Activated effector memory CD4-positive, alpha-beta T cell treated with anti-CD3 and anti-CD28 coated beads, Interleukin-2, amount 50 U/mL, for 16 hours (primary cell): ENCODE measurements around the gene GALNT17.
"Not testable (repeated sequence)": the region's sequence is repeated elsewhere in the genome, so short reads cannot be mapped to it uniquely, and the experiment has no call there.

Source experiments
- DNase-seq: peaks from one replicate; pipeline ENCODE4 v3.0.0-alpha.2; 2020

The GALNT17 gene

DNA sequence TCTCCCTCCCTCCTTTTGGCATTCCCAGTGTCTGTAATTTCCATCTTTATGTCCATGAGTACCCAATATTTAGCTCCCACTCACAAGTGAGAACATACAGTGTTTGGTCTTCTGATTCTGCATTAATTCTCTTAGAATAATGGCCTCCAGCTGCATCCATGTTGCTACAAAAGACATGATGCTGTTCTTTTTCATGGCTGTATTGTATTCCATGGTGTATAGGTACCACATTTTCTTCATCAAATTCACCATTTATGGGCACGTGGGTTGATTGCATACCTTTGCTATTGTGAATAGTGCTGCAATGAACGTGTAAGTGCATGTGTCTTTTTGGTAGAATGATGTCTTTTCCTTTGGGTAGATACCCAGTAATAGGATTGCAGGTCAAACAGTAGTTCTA is 576.8 kb downstream of the GALNT17 start:
- DNase-seq, result no peak

DNA sequence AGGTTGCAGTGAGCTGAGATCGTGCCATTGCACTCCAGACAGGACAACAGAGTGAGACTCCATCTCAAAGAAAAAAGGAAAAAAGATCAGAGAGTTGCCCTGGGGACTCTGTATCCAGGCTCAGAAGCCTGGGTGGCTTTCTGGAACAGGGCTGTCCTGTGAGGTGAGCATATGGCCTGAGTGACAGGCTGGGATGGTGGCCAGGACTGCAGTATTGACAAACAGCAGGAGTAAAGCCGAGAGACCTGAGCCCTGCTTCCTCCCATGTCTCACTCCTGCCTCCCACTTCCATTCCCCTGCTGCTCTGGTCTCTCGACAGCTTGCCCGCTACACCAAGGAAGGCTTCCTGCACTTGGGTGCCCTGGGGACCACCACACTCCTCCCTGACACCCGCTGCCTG is 578.5 kb downstream of the GALNT17 start:
- DNase-seq, result no peak

DNA sequence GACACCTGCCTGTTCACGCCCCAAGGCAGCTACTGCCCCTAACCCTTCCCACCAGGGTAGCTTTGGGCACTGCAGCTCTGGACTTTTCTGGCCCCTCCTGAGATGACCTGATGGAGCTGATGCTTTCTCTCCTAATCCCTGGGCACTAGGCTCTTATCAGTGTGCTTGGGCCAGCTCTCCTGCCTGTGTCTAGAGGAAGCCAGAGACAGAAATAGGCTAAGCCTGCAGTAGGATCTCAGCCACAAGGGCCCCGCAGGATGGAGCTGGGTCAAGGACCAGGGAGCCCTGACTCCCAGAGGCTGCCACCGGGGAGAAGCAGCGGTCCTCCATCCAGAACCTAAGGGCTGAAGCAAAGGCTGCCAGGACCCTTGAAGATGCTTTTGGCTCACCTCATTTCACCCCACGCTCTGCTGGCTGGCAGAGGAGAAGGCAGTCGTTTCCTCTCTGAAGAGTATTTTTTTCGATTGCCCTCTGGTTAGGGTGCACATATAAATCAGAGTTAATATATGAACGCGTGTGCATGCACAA is 580.8 kb downstream of the GALNT17 start:
- no peak for DNase-seq

DNA sequence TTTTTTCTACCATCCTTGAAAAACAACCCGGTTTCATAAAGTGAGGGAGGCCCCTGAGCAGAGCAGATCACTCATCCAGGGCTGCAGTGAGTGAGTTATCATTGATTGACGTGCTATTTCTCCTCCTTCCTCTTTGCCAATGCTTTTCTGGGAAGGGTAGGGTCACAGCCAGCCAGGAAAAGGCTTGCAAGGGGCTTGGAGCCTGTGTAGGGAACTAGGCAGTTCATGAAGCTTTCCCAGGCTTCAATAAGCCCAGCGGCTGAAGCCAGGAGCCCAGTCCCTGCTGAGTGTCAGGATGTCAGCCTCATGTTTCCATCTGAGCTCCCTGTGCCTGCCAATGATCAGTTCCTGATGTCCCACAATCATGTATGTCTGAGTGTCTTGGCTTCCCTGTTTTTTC is 584.7 kb downstream of the GALNT17 start:
- DNase-seq, result no peak

GRCh38 chr7:71718563-71718962 is 586.6 kb downstream of the GALNT17 start:
- no peak for DNase-seq

GRCh38 chr7:71721742-71722141 is 589.8 kb downstream of the GALNT17 start:
- no peak for DNase-seq

- DNase-seq, result no peak
Observed at GRCh38 chr7:71723859-71724258, 591.9 kb downstream of the GALNT17 start.

- no peak for DNase-seq
Observed at GRCh38 chr7:71727347-71727746, 595.4 kb downstream of the GALNT17 start.

GRCh38 chr7:71731740-71732139 is 599.8 kb downstream of the GALNT17 start:
- no peak for DNase-seq

DNA sequence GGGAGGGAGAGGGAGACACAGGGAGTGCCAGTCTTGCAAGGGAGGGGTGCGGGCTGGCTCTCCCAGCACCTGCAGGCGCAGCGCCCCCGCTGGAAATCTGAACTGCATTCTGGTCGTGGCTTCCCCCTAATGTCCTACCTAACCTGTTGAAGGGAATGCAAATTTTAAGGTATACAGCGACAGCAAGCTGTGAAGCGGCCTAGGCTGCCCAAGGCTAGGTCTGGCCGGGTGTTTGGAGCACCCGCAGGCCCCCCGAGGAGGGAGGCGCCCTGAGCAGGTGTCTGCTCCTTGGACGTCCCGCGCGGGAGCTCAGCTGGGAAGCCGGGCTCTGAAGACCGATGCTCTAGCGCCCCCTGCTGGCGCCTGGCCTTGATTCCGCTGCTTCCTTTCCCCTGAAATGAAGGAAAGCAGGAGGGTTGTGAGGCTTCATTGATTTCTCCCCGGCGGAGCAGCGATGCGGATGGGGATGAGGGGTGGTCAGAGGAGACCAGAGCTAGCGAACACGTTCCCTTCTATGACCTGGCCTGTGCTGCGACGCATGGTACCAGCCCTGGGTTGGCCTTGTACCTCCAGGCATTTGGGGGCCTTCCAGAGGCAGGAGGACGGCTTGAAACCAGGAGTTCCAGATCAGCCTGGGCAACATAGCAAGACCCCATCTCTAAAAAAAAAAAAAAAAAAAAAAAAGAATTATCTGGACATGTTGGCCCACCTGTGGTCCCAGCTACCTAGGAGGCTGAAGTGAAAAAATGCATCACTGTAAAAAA is 601.3 kb downstream of the GALNT17 start:
- peak; percentile 85 for DNase-seq

DNA sequence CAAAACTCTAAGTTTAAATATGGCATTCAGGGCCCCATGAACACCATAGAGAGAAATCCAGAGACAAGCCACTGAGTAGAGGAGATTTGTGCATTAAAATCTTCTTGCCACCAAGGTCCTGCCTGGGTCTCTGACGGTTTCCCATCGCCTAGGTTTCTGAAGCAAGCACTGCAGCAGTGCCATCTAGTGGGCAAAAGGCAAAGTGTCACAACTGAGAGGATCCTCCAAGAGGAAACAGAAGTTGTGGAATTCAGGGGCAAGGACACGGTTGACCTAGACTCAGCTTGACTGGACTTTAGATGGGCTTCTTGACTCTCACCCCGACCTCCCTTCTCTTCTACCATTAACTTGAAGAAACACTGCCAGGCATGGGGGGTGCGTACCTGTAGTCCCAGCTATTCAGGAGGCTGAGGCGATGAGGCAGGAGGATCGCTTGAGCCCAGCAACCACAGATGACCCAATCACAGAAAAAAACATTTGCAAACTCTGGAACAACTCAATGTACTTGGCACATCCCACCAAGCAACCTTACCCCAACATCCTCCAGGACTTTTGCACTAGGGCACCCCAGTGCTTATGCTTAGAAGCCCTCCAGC is 604.1 kb downstream of the GALNT17 start:
- DNase-seq, result peak; percentile 74

DNA sequence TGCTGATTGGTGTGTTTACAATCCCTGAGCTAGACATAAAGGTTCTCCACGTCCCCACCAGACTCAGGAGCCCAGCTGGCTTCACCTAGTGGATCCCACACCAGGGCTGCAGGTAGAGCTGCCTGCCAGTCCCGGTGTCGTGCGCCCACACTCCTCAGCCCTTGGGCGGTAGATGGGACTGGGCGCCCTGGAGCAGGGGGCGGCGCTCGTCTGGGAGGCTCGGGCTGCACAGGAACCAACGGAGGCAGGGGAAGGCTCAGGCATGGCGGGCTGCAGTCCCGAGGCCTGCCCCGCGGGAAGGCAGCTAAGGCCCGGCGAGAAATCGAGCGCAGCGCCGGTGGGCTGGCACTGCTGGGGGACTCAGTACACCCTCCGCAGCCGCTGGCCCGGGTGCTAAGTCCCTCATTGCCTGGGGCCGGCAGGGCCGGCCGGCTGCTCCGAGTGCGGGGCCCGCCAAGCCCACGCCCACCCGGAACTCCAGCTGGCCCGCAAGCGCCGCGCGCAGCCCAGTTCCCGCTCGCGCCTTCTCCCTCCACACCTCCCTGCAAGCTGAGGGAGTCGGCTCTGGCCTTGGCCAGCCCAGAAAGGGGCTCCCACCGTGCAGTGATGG is 606.1 kb downstream of the GALNT17 start:
- not testable (repeated sequence) for DNase-seq

GRCh38 chr7:71739520-71740173 is 607.7 kb downstream of the GALNT17 start:
- no peak for DNase-seq

DNA sequence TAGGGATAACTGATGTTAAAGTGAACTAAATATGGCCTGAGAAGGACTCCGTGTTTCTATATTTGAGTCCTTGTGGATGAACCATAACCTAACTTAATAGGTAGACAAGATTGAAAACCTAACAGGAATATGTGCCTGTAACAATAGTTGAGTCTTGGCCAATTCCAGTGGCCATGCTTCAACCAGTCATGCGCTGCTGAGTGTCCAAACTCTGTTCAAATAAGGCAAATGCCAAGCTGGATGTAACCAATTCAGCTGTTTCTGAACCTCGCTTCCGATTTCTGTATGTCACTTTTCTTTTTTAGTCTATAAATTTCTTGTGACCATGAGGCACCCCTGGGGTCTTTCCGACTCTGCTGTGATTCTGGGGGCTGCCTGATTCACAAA is 608.2 kb downstream of the GALNT17 start:
- DNase-seq, result no peak

DNA sequence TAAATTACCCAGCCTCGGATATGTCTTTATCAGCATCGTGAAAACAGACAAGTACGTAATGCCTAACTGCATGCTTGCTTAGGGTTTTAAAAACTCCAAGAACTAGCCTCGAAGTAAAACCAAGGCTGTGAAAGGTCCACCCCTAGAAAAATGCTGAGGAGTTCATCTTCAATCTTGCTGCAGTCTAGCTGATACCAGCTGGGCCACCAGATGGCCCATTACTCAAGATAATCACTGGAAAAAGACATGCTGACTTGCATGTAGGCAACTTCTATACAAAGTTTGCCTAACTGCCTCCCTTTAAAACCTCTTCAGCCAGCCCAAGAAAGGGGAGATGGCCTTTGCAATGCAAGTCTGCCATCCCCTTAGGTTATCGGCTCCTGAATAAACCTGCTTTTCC is 614.1 kb downstream of the GALNT17 start:
- no peak for DNase-seq

DNA sequence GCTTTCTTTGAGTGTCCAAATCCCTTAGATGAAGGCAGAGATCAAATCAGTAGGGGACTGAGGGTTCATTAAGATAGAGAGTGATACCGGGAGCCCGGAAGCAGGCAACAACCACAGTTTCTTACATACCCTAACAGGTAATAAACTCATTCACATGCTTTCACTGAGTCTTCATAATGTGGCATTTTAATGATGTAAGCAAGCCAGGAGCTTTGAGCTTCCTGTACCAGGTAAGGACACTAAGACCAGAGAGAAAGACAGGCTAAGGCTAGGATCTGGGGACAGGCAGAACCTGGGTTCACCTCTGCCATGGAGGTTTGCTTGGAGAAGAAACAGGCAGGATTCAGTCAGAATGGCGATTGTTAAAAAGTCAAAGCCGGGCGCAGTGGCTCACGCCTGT is 618.3 kb downstream of the GALNT17 start:
- no peak for DNase-seq

- DNase-seq, result no peak
Observed at GRCh38 chr7:71752171-71752935, 620.4 kb downstream of the GALNT17 start.

GRCh38 chr7:71753236-71753635 is 621.3 kb downstream of the GALNT17 start:
- DNase-seq, result no peak

DNA sequence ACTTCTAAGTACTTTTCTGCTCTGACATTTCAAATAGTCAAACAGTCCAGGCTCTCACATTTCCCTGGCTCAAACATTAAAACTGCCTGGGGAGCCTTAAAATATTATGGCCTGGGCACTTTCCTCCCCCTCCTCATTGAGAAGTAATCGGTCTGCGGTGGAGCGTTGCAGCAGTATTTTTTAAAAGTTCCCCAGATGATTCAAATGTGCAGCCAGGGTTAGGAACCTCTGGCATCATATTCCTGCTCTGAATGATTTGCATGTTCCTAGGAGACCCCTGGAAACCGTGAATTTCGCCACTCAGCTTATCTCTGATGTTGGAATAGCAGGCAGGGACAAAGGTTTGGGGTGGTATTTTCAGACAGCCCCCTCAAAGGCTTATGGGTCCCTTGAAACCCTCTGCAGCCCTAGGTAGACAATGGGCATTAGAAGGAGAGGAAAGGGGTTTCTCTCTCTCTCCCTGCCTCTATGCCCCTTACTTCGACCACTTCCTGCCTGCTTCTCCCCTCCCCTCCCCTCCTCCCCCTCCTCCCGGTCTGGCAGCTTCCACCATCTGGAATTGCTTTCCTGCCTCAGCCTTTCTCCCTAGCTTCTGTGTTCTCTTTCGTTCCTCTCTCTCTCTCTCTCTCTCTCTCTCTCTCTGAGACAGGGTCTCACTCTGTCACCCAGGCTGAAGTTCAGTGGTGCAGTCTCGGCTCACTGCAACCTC is 622.2 kb downstream of the GALNT17 start:
- DNase-seq, result no peak

DNA sequence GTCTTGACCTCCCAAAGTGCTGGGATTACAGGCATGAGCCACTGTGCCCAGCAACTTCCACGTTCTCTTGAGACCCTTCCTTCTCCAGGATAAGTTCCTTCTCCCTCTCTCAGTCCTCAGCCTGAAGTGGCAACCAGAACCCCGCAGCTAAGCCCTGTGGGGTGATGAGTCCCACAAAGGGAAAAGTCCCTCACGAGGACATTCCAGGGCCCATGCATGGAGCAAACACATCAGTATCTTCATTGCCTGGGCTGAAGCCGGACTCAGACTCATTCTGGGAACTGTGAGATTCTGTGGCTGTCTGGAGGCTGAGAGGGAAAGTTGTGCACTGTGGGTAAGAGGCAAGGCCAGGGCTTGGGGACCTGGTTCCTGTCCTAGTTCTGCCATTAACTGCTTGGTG is 622.9 kb downstream of the GALNT17 start:
- DNase-seq, result no peak

DNA sequence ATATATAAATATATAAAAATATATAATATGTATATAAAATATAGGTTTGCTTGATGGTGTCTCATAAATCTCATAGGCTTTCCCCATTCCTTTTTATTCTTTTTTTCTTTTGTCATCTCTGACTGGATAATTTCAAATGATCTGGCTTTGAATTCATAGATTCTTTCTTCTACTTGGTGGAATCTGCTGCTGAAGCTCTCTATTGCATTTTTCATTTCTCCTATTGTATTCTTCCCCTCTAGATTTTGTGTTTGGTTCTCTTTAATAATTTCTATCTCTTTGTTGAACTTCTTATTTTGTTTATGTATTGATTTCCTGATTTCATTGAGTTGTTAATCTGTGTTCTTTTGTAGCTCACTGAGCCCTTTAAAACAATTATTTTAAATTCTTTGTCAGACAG is 629.4 kb downstream of the GALNT17 start:
- no peak for DNase-seq
